ENCODE data around the gene NCOA6.
"Not testable (repeated sequence)": the region's sequence is repeated elsewhere in the genome, so short reads cannot be mapped to it uniquely, and the experiment has no call there.

NCOA6 gene

GRCh38 chr20:34717230-34718095 is 108.0 kb downstream of the NCOA6 start:
- H3K9ac ChIP-seq (ENCODE audit: low read length): no peak overlapping the region
- no peaks in the 10 kb centered on the region for H3K9me2 ChIP-seq (ENCODE audit: low read depth, low read length)
- no peak overlapping the region for H2AFZ ChIP-seq (ENCODE audit: low read length)
- H3F3A ChIP-seq (ENCODE audit: insufficient read depth, low read length): no peaks in the 10 kb centered on the region
- peaks cover 6% of the 10 kb centered on the region for H3K4me1 ChIP-seq (ENCODE audit: insufficient read depth, low read length, severe bottlenecking)
- H3K4me3 ChIP-seq (ENCODE audit: low read depth, low read length, poor library complexity, severe bottlenecking): no peak overlapping the region
- H3K36me3 ChIP-seq (ENCODE audit: insufficient read depth, low read length): peaks cover 16% of the 10 kb centered on the region; the same call in 1 of the 2 replicates
- H4K20me1 ChIP-seq (ENCODE audit: insufficient read depth, low read length): no peaks in the 10 kb centered on the region
- no peaks in the 10 kb centered on the region for H3K9me3 ChIP-seq (ENCODE audit: low read length)
- no peak overlapping the region for H3K27ac ChIP-seq (ENCODE audit: low read depth, low read length, poor library complexity, severe bottlenecking)
- no peak overlapping the region for H3K4me2 ChIP-seq (ENCODE audit: low read length)
- no peaks in the 10 kb centered on the region for H3K79me2 ChIP-seq (ENCODE audit: insufficient read depth, low read length)
- TF ChIP-seq CTCF (IDR thresholded peaks at IDR 0.05; ENCODE audit: low read length) (no peak), EZH2 (IDR thresholded peaks at IDR 0.05; ENCODE audit: borderline replicate concordance, low read length) (no peak)
- no peaks in the 10 kb centered on the region for H3K27me3 ChIP-seq (ENCODE audit: insufficient read depth, low read length)

GRCh38 chr20:34716921-34717229 is 108.6 kb downstream of the NCOA6 start:
- Histone ChIP-seq H2AFZ (ENCODE audit: low read length) (no peak overlapping the region), H3K4me2 (ENCODE audit: low read length) (no peak overlapping the region), H3K4me1 (ENCODE audit: insufficient read depth, low read length, severe bottlenecking) (peaks cover 6% of the 10 kb centered on the region), H3K9me2 (ENCODE audit: low read depth, low read length) (no peaks in the 10 kb centered on the region), H4K20me1 (ENCODE audit: insufficient read depth, low read length) (no peaks in the 10 kb centered on the region), H3K27me3 (ENCODE audit: insufficient read depth, low read length) (no peaks in the 10 kb centered on the region), H3F3A (ENCODE audit: insufficient read depth, low read length) (no peaks in the 10 kb centered on the region), H3K27ac (ENCODE audit: low read depth, low read length, poor library complexity, severe bottlenecking) (no peak overlapping the region), H3K9me3 (ENCODE audit: low read length) (no peaks in the 10 kb centered on the region), H3K9ac (ENCODE audit: low read length) (no peak overlapping the region), H3K36me3 (ENCODE audit: insufficient read depth, low read length) (peaks cover 16% of the 10 kb centered on the region; the same call in 1 of the 2 replicates), H3K4me3 (ENCODE audit: low read depth, low read length, poor library complexity, severe bottlenecking) (no peak overlapping the region), H3K79me2 (ENCODE audit: insufficient read depth, low read length) (no peaks in the 10 kb centered on the region)
- no peak for TF ChIP-seq EZH2 (IDR thresholded peaks at IDR 0.05; ENCODE audit: borderline replicate concordance, low read length)

- Histone ChIP-seq H3K27me3 (ENCODE audit: insufficient read depth, low read length) (no peaks in the 10 kb centered on the region), H3K79me2 (ENCODE audit: insufficient read depth, low read length) (no peaks in the 10 kb centered on the region), H3K9me3 (ENCODE audit: low read length) (no peaks in the 10 kb centered on the region), H3K36me3 (ENCODE audit: insufficient read depth, low read length) (peaks cover 16% of the 10 kb centered on the region; the same call in 1 of the 2 replicates), H3K4me1 (ENCODE audit: insufficient read depth, low read length, severe bottlenecking) (peaks cover 10% of the 10 kb centered on the region), H2AFZ (ENCODE audit: low read length) (no peak overlapping the region), H3K4me3 (ENCODE audit: low read depth, low read length, poor library complexity, severe bottlenecking) (no peak overlapping the region), H3K4me2 (ENCODE audit: low read length) (no peak overlapping the region), H3K27ac (ENCODE audit: low read depth, low read length, poor library complexity, severe bottlenecking) (no peak overlapping the region), H3K9me2 (ENCODE audit: low read depth, low read length) (no peaks in the 10 kb centered on the region), H4K20me1 (ENCODE audit: insufficient read depth, low read length) (no peaks in the 10 kb centered on the region), H3K9ac (ENCODE audit: low read length) (no peak overlapping the region), H3F3A (ENCODE audit: insufficient read depth, low read length) (no peaks in the 10 kb centered on the region)
- TF ChIP-seq EZH2 (IDR thresholded peaks at IDR 0.05; ENCODE audit: borderline replicate concordance, low read length): no peak
- TF ChIP-seq CTCF (IDR thresholded peaks at IDR 0.05; ENCODE audit: low read length): no peak
These were observed 110.1 kb downstream of the NCOA6 start for GRCh38 chr20:34715384-34715783.

- H3K27me3 ChIP-seq (ENCODE audit: insufficient read depth, low read length); H3K4me2 ChIP-seq (ENCODE audit: low read length); H2AFZ ChIP-seq (ENCODE audit: low read length); H3K4me1 ChIP-seq (ENCODE audit: insufficient read depth, low read length, severe bottlenecking); H3K4me3 ChIP-seq (ENCODE audit: low read depth, low read length, poor library complexity, severe bottlenecking); H3K79me2 ChIP-seq (ENCODE audit: insufficient read depth, low read length); H3K9ac ChIP-seq (ENCODE audit: low read length); H3F3A ChIP-seq (ENCODE audit: insufficient read depth, low read length); H3K9me2 ChIP-seq (ENCODE audit: low read depth, low read length); H4K20me1 ChIP-seq (ENCODE audit: insufficient read depth, low read length); H3K27ac ChIP-seq (ENCODE audit: low read depth, low read length, poor library complexity, severe bottlenecking); H3K9me3 ChIP-seq (ENCODE audit: low read length): not testable (repeated sequence)
- H3K36me3 ChIP-seq (ENCODE audit: insufficient read depth, low read length): peaks cover 16% of the 10 kb centered on the region; the same call in 1 of the 2 replicates
These were observed 111.4 kb downstream of the NCOA6 start for GRCh38 chr20:34713944-34714515.
